ENCODE results near the gene CMSS1.

DNA sequence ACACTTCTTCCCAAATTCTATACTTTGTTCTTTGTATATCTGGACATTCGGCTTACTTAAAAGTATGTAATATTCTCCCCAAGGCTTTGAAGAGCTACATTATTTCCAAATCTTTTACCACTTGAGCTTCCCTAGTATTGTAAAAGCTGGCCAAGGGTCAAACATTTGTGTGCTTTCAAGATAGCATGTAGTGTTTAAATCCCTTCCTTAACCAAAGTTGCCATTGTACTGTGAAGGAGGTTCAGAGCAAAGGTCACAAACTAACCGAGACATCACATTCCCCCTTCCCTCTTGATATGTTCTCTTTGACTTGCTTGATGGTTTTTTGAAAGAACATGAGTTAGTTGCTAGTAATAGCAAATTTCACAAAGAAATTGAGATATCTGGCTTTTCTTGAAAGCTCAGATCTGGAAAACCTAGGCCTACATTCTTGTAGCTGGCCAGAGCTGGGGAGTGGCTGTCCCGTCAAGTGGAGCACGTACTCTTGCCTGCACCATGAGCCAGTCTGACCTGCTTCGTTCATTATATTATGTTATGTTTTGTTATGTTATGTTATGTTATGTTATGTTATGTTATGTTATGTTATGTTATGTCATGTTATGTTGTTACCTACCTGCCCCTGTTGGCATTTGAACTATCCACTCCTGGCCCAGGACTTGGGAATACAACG lies 236.4 kb downstream of the CMSS1 start:
- TF ChIP-seq, protein P1, sequence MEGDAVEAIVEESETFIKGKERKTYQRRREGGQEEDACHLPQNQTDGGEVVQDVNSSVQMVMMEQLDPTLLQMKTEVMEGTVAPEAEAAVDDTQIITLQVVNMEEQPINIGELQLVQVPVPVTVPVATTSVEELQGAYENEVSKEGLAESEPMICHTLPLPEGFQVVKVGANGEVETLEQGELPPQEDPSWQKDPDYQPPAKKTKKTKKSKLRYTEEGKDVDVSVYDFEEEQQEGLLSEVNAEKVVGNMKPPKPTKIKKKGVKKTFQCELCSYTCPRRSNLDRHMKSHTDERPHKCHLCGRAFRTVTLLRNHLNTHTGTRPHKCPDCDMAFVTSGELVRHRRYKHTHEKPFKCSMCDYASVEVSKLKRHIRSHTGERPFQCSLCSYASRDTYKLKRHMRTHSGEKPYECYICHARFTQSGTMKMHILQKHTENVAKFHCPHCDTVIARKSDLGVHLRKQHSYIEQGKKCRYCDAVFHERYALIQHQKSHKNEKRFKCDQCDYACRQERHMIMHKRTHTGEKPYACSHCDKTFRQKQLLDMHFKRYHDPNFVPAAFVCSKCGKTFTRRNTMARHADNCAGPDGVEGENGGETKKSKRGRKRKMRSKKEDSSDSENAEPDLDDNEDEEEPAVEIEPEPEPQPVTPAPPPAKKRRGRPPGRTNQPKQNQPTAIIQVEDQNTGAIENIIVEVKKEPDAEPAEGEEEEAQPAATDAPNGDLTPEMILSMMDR (IDR thresholded peaks at IDR 0.05) = no peak
- TF ChIP-seq POLR2A (IDR thresholded peaks at IDR 0.05) = no peak

All from heart left ventricle (tissue), 13 donors.